K562 (cell line): ENCODE data around the gene RPS6KL1. TPM values are rescaled to one million over a fixed set of nuclear protein-coding genes. Genes with fewer than 3 reads are reported as not detected.

Source experiments
- ATF2 ChIP-seq: sonication (generic); formaldehyde crosslinking; IDR thresholded peaks from 2 replicates; pipeline ENCODE4 v1.8.1; 2022; ENCODE audit warnings: missing genetic modification reagents
- TFE3 ChIP-seq: fragments of 450-650 bp; formaldehyde crosslinking; IDR thresholded peaks from 2 replicates; pipeline ENCODE4 v1.4.0; 2020; ENCODE audit warnings: mild to moderate bottlenecking, mixed read lengths
- polyA plus RNA-seq, 8 experiments: library from polyadenylated mRNA; depleted of rRNA in 4 of 8; stranded (reverse) in 5 of 8; unstranded in 3 of 8; fragments of >200 nt; fragmentation: Nextera tagmentation in 2 of 8; fragmentation: Illumina TruSeq in 1 of 8; extraction: Ambion mirVana in 2 of 8; extraction: Trizol in 1 of 8; gene quantifications; 2 replicates each; pipeline versions ENCODE4 v1.2.1 to v1.2.3, GENCODE V29; 2011 to 2014; ENCODE audit warnings: inconsistent platforms in 1 of 8, missing spikeins in 1 of 8
- total RNA-seq, 7 experiments: library from RNA; depleted of rRNA in 6 of 7; stranded (reverse); fragments of >200 nt in 6 of 7; fragmentation: Illumina TruSeq in 2 of 7; extraction: Trizol in 2 of 7; gene quantifications; 2 replicates each; pipeline versions ENCODE4 v1.2.1 to v1.2.3, GENCODE V29; 2011 to 2021; ENCODE audit warnings: low replicate concordance in 1 of 7
- TF ChIP-seq, protein P1 (sequence below): fragments of 200-800 bp; sonication (Bioruptor generic); IDR thresholded peaks from 2 replicates; pipeline ENCODE4 v1.6.1; 2016; ENCODE audit warnings: missing genetic modification characterization, missing compliant biosample characterization

Gene RPS6KL1
- total and polyA plus RNA-seq, 9 of the 15 experiments (the other 6 are each of a cell fraction or from before 2014, with no cell fraction given), result 0.91 to 15.5 (median 8.1) TPM

- TF ChIP-seq, protein P1, sequence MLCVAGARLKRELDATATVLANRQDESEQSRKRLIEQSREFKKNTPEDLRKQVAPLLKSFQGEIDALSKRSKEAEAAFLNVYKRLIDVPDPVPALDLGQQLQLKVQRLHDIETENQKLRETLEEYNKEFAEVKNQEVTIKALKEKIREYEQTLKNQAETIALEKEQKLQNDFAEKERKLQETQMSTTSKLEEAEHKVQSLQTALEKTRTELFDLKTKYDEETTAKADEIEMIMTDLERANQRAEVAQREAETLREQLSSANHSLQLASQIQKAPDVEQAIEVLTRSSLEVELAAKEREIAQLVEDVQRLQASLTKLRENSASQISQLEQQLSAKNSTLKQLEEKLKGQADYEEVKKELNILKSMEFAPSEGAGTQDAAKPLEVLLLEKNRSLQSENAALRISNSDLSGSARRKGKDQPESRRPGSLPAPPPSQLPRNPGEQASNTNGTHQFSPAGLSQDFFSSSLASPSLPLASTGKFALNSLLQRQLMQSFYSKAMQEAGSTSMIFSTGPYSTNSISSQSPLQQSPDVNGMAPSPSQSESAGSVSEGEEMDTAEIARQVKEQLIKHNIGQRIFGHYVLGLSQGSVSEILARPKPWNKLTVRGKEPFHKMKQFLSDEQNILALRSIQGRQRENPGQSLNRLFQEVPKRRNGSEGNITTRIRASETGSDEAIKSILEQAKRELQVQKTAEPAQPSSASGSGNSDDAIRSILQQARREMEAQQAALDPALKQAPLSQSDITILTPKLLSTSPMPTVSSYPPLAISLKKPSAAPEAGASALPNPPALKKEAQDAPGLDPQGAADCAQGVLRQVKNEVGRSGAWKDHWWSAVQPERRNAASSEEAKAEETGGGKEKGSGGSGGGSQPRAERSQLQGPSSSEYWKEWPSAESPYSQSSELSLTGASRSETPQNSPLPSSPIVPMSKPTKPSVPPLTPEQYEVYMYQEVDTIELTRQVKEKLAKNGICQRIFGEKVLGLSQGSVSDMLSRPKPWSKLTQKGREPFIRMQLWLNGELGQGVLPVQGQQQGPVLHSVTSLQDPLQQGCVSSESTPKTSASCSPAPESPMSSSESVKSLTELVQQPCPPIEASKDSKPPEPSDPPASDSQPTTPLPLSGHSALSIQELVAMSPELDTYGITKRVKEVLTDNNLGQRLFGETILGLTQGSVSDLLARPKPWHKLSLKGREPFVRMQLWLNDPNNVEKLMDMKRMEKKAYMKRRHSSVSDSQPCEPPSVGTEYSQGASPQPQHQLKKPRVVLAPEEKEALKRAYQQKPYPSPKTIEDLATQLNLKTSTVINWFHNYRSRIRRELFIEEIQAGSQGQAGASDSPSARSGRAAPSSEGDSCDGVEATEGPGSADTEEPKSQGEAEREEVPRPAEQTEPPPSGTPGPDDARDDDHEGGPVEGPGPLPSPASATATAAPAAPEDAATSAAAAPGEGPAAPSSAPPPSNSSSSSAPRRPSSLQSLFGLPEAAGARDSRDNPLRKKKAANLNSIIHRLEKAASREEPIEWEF, result no peak
- TF ChIP-seq ATF2, result no peak
- TF ChIP-seq TFE3 (CRISPR knock-in tag), result no peak
Measured at GRCh38 chr14:74948228-74949175, 25.4 kb upstream of the RPS6KL1 start (continued).
